ENCODE measurements around the gene ACOXL. TPM values are rescaled to one million over a fixed set of nuclear protein-coding genes. Genes with fewer than 3 reads are reported as not detected.

ACOXL gene
- total RNA-seq, 1 donor from 2014 or later = 6.0 TPM

DNA sequence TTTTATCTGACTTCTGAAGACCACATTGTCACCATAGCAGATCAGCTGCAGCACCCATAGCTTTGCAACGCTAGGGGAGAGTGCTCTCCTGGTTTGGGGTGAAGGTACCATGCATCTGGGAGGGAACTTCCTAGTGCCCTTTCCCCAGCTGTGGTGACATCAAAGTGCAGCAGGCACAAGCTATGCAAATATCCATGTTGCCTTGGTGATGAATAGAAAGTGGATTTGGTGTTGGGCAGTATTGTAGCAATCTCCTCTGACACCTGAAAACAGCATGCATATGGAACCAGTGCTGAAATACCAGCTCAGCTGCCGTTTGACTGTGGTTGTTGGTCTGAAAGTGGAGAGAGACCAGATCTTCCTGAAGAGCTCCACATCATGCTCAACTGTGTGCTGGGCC, 425.4 kb downstream of the ACOXL start:
- no peak for DNase-seq (ENCODE audit: low spot score)

DNA sequence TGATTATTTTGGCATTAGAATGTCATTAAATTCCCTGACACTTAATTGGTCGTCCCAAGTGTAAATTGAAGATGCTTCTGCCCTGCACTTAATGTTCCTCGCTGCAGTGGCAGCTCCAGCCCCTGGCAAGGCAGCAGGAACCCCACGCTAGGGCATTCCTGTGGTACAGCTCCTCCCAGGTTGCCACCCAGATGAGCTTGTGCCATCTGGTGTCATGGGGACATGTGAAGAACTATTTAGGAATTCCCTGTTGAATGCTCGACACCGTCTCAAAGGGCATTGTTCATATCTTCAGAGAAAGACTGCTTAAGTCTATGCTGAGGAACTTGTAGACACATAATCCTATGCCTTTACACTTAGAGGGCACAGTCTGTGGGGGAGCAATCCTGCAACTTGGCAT, 427.3 kb downstream of the ACOXL start:
- no peak for DNase-seq (ENCODE audit: low spot score)

DNA sequence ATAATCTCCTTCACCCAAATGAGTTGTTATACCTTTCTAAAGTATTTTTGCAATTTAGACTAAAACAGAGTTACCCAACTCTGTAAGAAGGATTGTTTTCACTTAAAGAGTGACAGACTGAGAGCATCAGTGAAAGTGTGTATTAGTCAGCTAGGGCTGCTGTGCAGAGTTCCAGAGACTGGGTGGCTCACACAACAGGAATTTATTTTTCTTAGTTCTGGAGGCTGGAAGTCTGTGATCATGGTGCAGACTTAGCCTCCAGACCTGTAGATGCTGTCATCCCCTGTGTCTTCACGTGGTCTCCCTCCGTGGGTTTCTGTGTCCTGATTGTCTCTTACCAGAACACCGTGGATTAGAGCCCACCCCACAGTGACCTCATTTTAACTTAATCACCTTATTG, 428.4 kb downstream of the ACOXL start:
- peak; percentile 69 for DNase-seq (ENCODE audit: low spot score)

GRCh38 chr2:111161971-111162370, 429.6 kb downstream of the ACOXL start:
- no peak for DNase-seq (ENCODE audit: low spot score)

GRCh38 chr2:111162718-111163331, 430.5 kb downstream of the ACOXL start:
- DNase-seq (ENCODE audit: low spot score) = peak; percentile 26

DNA sequence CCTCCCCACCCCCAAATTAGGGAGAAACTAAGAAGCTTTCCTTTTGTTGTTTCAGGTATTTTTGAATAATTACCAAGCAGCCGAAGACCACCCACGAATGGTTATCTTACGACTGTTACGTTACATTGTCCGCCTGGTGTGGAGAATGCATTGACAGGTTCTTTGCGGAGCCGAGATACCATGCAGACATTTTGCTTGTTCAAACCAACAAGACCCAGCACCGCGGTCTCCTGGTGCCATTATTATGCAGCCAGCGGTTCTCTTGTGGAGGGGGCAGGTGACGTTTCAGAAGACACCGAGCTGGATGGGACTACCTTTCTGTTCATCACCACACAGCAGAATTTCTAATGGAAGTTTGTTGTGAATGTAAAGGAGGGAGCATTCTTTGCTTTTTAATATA, 431.7 kb downstream of the ACOXL start:
- DNase-seq (ENCODE audit: low spot score) = no peak

- DNase-seq (ENCODE audit: low spot score) = no peak
These were observed 432.7 kb downstream of the ACOXL start for GRCh38 chr2:111165084-111165483.

GRCh38 chr2:111166115-111166514, 433.7 kb downstream of the ACOXL start:
- DNase-seq (ENCODE audit: low spot score) = no peak

DNA sequence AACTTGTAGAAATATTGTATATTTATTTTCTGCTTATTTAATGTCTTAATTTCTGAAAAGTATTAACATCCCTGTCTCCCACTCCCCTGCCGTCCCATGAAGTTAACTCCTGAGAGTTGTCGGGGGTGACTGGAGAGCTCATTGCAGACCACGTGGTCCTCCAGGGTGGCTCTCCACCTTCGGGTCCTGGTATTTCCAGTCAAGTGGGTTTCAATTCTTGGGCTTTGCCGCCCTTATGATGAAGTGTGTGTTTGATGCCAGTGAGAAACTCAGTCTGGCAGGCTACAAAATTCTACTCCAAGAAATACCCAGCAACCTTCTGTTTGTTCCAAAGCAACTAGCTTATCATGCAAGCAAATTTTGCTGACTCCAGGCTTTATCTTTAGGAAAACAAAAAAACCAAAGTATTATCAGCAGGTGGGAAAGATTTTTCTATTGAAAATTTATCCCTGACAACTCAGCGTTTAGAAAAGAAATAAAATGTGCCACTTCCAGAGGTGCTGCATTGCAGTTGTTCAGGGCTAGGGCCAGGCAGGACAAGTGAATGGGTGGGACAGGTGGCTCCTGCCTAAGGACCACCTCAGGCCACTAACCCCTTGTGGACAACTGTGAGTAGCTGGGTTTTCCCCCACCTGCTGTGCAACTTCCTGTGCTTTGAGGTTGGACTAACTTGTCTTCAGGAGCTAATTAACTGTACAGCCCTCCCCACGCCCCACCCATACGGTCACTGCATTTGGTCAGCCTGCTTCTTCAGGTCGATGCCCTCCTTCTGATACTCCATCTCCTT, 434.9 kb downstream of the ACOXL start:
- DNase-seq (ENCODE audit: low spot score) = no peak

- no peak for DNase-seq (ENCODE audit: low spot score)
These were observed 435.4 kb downstream of the ACOXL start for GRCh38 chr2:111167863-111168162.

Other genes with a start within 250 kb of the ACOXL start
- gene RGPD6, start 155.4 kb upstream of the ACOXL start, total RNA-seq (ENCODE audit: insufficient read depth, low replicate concordance) = 109 TPM
- gene BUB1, start 54.5 kb upstream of the ACOXL start, total RNA-seq (ENCODE audit: insufficient read depth, low replicate concordance) = 11.6 TPM

Measured in umbilical cord (tissue), 2 donors.